GM21515 (cell line): ENCODE data around the gene PRDX5.
A peak's percentile ranks its signal among the peaks of the same experiment; 100 is the strongest.

Experiments used
- ATAC-seq: cut with Tn5 transposase; IDR thresholded peaks from one replicate; pipeline ENCODE4 v1.9.1; 2021; ENCODE audit not compliant: unreplicated experiment

The PRDX5 gene

GRCh38 chr11:64289002-64289564, 28.8 kb upstream of the PRDX5 start:
- no peak for ATAC-seq

- ATAC-seq: no peak
Observed at GRCh38 chr11:64290352-64291261, 27.3 kb upstream of the PRDX5 start.

GRCh38 chr11:64291262-64291751, 26.6 kb upstream of the PRDX5 start, which contains the start of gene KCNK4:
TSS of gene KCNK4 (plus strand) at chr11:64291302. CDS start at chr11:64293019, 1,717 bp downstream.
- ATAC-seq: no peak

GRCh38 chr11:64291752-64292459, 26.0 kb upstream of the PRDX5 start:
- ATAC-seq: no peak

GRCh38 chr11:64292460-64293254, 25.3 kb upstream of the PRDX5 start:
- no peak for ATAC-seq

GRCh38 chr11:64294774-64295173, 23.1 kb upstream of the PRDX5 start:
- ATAC-seq: no peak

- no peak for ATAC-seq
Observed at GRCh38 chr11:64295760-64296159, 22.2 kb upstream of the PRDX5 start.

- no peak for ATAC-seq
Observed at GRCh38 chr11:64296236-64296635, 21.7 kb upstream of the PRDX5 start.

GRCh38 chr11:64296830-64297698, 20.9 kb upstream of the PRDX5 start:
- no peak for ATAC-seq

GRCh38 chr11:64297699-64298358, 20.1 kb upstream of the PRDX5 start:
- ATAC-seq: no peak

GRCh38 chr11:64298966-64299846, 18.7 kb upstream of the PRDX5 start:
- no peak for ATAC-seq

- ATAC-seq: no peak
Observed at GRCh38 chr11:64299847-64300648, 17.9 kb upstream of the PRDX5 start, which contains the start of gene CATSPERZ. TSS of gene CATSPERZ (plus strand) at chr11:64300358. CDS start at chr11:64300411, 53 bp downstream.

GRCh38 chr11:64303109-64304031, 14.6 kb upstream of the PRDX5 start:
- ATAC-seq: no peak

GRCh38 chr11:64304032-64304315, 13.9 kb upstream of the PRDX5 start:
- no peak for ATAC-seq

GRCh38 chr11:64304316-64305072, 13.4 kb upstream of the PRDX5 start:
- peak; percentile 31 for ATAC-seq
